ENCODE data around the gene UBXN11.
A peak's percentile ranks its signal among the peaks of the same experiment; 100 is the strongest.

Gene UBXN11

DNA sequence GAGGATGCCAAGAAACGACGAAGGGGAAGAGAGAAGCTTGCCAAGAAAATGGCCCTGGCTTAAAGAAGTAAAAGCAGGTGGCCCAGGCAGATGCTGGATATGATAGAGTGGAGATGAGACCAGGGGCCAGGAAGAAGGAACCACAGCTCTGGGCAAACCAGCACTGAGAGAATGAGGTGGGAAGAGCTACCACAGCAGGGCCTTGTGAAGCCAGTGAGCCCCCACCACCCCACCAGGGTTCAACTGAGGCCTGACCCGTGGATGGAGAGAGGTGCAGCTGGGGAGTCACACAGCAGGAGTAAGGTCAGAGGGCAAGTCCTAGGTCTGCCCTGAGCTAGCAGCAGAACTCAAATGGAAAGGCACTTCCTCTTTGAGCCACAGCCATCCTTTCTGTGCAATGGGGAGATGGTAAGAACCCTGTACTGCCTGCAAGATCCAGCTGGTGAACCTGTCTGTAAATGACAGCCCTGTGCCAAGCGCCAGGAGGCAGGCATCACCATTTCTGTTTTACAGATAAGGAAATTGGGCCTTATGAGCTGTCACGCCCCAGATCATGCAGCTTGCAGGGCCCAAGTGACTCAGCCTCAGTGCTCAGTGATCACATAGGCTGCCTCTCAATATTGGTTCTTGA, 18.0 kb downstream of the UBXN11 start:
- TF ChIP-seq, protein P1, sequence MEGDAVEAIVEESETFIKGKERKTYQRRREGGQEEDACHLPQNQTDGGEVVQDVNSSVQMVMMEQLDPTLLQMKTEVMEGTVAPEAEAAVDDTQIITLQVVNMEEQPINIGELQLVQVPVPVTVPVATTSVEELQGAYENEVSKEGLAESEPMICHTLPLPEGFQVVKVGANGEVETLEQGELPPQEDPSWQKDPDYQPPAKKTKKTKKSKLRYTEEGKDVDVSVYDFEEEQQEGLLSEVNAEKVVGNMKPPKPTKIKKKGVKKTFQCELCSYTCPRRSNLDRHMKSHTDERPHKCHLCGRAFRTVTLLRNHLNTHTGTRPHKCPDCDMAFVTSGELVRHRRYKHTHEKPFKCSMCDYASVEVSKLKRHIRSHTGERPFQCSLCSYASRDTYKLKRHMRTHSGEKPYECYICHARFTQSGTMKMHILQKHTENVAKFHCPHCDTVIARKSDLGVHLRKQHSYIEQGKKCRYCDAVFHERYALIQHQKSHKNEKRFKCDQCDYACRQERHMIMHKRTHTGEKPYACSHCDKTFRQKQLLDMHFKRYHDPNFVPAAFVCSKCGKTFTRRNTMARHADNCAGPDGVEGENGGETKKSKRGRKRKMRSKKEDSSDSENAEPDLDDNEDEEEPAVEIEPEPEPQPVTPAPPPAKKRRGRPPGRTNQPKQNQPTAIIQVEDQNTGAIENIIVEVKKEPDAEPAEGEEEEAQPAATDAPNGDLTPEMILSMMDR (IDR thresholded peaks at IDR 0.05): no peak
- Histone ChIP-seq H3K4me3 (no peak overlapping the region), H3K9me3 (no peaks in the 10 kb centered on the region), H3K36me3 (no peaks in the 10 kb centered on the region), H3K27me3 (no peaks in the 10 kb centered on the region), H3K4me1 (peaks cover 0 to 21% (median 16%) of the 10 kb centered on the region in 4 donors), H3K27ac (no peak overlapping the region)
- no peak for DNase-seq
- intact Hi-C loops (cut with DNase I; ENCODE audit: low total_unique reads): no loop called here

GRCh38 chr1:26287811-26288210, 18.6 kb downstream of the UBXN11 start:
- no peaks in the 10 kb centered on the region for H3K36me3 ChIP-seq
- TF ChIP-seq, protein P1 (IDR thresholded peaks at IDR 0.05): no peak
- H3K4me3 ChIP-seq: no peak overlapping the region
- H3K27ac ChIP-seq: no peak overlapping the region
- intact Hi-C loops (cut with DNase I; ENCODE audit: low total_unique reads): no loop called here
- no peak for DNase-seq
- no peaks in the 10 kb centered on the region for H3K9me3 ChIP-seq
- peaks cover 0 to 26% (median 18%) of the 10 kb centered on the region in 4 donors for H3K4me1 ChIP-seq
- H3K27me3 ChIP-seq: no peaks in the 10 kb centered on the region

GRCh38 chr1:26287033-26287711, 19.3 kb downstream of the UBXN11 start:
- Histone ChIP-seq H3K27ac (no peak overlapping the region), H3K4me1 (peaks cover 0 to 32% (median 20%) of the 10 kb centered on the region in 4 donors), H3K36me3 (no peaks in the 10 kb centered on the region), H3K4me3 (no peak overlapping the region), H3K9me3 (no peaks in the 10 kb centered on the region), H3K27me3 (no peaks in the 10 kb centered on the region)
- intact Hi-C loops (cut with DNase I; ENCODE audit: low total_unique reads): no loop called here
- peak in 1 of 2 donors; percentile 52 for DNase-seq
- TF ChIP-seq, protein P1 (IDR thresholded peaks at IDR 0.05): no peak

DNA sequence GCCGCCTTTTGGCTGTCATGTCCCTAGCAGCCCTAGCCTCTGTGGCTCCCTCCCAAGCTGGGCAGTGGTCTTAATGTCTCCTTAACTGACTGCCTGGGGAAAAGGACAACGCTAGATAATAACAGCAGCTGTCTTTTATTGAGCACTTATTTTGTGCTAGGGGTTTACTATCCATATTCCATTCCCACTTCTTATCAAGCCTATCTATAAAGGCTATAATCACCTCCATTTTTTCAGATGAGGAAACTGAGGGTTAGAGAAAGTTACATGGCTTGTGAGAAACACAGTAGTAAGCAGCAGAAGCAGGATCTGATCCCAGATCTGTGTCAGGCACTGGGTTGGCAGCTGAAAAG, 20.4 kb downstream of the UBXN11 start:
- Histone ChIP-seq H3K4me1 (peaks cover 0 to 43% (median 31%) of the 10 kb centered on the region in 4 donors), H3K27ac (no peak overlapping the region)
- intact Hi-C loops (cut with DNase I; ENCODE audit: low total_unique reads): no loop called here

DNA sequence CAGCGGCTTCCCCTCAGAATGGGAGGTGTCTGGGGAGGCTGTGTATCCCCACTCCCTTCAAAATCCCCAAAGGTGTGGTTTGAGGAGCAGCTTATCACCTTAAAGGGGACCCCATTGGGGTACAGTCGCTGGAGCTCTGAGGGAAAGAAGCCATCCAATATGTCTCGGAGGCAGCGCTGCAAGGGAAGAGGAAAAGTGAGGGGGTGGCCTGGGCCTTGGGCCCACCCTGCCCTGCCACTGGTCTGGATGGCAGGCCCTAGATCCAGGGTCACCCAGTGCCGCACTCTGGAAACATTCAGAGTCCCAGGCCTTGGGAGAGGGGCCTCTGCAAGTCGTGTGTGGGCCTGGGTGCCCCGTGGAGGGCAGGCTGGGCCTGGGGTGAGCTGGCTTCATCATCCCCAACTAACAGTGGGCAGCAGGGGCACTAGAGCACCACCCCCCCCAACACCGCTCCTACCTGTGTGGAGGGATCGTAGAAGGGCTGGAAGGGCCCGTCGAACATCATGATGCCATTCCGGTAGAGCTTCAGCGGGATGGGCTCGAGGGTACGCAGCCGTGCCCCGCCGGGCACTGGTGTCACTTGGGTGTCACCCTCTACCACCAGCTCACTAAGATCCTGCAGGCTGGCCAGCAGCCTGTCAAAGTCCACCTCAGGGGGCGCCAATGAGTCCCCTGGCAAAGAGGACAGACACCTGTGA, 20.9 kb downstream of the UBXN11 start:
- no peak for DNase-seq
- TF ChIP-seq, protein P1 (IDR thresholded peaks at IDR 0.05): no peak
- peak overlapping the region in 1 of 2 donors; percentile 5 for H3K27ac ChIP-seq
- no peaks in the 10 kb centered on the region for H3K36me3 ChIP-seq
- no peaks in the 10 kb centered on the region for H3K27me3 ChIP-seq
- intact Hi-C loops (cut with DNase I; ENCODE audit: low total_unique reads): no loop called here
- H3K4me3 ChIP-seq: no peak overlapping the region
- no peaks in the 10 kb centered on the region for H3K9me3 ChIP-seq
- peaks cover 0 to 49% (median 36%) of the 10 kb centered on the region in 4 donors for H3K4me1 ChIP-seq

More for the DNA sequence above, 20.4 kb downstream of the UBXN11 start:
- no peak overlapping the region for H3K4me3 ChIP-seq
- no peaks in the 10 kb centered on the region for H3K9me3 ChIP-seq
- no peak for DNase-seq
- TF ChIP-seq, protein P1 (IDR thresholded peaks at IDR 0.05): no peak
- H3K27me3 ChIP-seq: no peaks in the 10 kb centered on the region
- no peaks in the 10 kb centered on the region for H3K36me3 ChIP-seq

Data from tibial artery (tissue), 4 donors.